LNCAP (cell line): ENCODE measurements around the gene RABGGTA.

Experiments
- TF ChIP-seq, protein P1 (sequence below): fragments of 450-650 bp; IDR thresholded peaks from 2 replicates; pipeline ENCODE4 v1.5.1; 2017; ENCODE audit warnings: mild to moderate bottlenecking

The RABGGTA gene

DNA sequence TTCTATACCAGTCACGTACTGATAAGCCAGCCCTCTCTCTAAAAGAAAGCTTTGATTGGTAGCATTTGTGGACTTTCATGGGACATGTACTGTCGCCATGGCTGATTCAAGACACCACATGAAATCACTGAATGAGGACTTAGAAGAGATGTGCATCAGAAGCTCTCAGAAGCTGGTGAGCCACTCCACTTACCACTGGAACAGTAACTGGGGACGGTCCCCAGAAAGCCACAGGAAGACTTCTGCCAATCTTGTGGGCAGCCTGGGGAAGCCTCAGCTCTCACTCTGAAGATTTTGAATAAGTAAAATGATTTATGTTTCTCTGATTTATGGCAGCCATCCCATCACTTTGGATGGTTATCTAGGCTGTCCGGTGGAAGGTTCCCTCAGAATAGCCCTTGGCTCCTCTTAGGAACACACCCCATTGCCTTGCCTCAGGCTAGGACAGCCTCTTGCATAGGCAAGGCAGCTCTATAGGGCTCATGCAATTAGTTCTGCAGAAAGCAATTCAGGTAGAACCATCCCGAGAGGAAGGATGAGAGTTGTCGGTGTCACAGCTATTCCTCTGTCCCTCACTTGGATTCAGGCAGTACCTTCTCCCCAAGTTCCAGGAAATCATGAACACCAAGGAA, 18.4 kb upstream of the RABGGTA start:
- TF ChIP-seq, protein P1, sequence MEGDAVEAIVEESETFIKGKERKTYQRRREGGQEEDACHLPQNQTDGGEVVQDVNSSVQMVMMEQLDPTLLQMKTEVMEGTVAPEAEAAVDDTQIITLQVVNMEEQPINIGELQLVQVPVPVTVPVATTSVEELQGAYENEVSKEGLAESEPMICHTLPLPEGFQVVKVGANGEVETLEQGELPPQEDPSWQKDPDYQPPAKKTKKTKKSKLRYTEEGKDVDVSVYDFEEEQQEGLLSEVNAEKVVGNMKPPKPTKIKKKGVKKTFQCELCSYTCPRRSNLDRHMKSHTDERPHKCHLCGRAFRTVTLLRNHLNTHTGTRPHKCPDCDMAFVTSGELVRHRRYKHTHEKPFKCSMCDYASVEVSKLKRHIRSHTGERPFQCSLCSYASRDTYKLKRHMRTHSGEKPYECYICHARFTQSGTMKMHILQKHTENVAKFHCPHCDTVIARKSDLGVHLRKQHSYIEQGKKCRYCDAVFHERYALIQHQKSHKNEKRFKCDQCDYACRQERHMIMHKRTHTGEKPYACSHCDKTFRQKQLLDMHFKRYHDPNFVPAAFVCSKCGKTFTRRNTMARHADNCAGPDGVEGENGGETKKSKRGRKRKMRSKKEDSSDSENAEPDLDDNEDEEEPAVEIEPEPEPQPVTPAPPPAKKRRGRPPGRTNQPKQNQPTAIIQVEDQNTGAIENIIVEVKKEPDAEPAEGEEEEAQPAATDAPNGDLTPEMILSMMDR, result no peak

DNA sequence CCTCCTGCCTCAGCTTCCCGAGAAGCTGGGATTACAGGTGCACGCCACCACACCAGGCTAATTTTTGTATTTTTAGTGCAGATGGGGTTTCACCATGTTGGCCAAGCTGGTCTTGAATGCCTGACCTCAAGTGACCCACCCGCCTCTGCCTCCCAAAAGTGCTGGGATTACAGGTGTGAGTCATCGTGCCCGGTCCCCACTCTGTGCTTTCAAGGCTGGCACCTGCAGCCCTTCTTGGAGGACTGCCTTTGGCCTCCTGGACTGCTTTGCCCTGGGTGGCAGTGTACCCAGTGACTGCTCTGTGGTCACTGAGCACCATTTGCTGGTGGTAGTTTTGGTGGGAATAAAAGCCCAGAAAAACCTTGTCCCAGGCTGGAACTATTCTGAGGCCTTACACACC, 15.6 kb upstream of the RABGGTA start:
- TF ChIP-seq, protein P1, result no peak

DNA sequence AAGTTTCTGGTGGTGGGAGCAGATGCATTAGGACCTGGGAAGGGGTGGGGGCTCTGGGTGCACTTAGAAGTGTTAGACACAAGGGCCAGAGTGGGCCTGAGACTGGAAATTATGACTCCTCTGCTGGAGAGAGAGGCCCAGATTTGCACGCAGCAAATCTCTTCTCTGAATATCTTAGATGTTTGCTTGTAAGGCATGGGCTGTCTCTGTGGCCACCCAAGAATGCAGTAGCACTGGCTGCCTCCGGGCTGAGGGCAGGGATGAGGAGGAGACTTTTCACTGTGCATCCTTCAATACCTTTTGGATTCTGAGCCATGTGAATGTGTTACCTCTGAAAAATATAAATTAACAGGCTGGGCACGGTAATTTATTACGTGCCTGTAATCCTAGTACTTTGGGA, 14.0 kb upstream of the RABGGTA start:
- TF ChIP-seq, protein P1, result no peak

DNA sequence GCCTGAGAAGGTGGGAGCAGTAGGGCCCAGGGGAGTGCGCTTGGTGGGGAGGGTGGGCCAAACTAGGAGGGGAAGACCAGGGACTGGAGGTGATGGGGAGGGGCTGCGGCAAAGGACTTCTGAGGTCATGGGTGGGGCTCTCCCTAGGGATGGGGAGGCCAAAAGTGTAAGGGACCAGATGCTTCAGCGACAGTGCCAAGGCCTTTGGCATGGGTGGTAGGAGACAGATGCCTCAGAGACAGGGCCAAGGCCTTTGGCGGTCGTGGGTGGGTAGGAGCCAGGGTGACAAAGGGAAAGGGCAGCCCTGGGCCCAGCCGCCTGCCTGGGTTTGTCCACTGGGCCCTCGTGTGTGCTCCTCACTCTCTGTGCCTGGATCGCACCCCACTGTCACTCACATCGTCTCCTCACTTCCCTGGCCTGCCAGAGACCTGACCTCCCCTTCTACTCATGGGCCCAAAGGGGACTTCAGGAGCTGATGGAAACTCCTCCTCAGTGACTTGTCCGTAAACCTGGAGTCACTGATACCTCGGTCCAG, 13.2 kb upstream of the RABGGTA start:
- TF ChIP-seq, protein P1, result no peak

DNA sequence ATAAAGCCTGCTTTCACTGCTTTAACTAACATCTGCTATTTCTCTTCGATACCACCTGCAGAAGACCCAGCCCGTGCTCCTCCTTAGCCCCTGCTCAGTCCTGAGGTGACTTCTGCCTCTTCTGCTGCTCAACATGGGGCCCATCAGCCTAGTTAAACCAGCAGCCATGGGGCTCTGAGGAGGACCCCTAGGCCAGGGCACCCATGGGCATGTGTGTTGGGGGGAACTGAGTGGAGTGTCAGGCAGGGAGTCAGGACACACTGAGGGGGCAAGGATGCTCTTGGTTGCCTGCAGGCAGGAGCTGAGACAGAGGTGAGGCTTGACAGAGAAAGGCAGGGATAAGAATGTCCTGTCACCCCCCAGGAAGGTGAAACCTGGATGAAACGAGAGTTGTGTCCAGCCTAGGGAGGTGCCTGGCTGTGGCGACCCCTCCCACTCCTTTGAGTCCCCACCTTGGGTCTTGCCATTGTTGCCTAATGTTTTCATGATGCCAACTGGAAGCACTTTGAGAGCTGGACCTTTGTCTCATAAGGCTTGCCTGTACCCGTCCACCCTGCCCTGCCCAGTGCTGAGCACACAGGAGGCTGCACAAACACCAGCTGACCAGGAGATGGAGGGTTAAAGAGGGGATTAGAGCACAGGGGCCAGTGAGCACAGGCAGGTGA, 12.5 kb upstream of the RABGGTA start:
- TF ChIP-seq, protein P1, result no peak

DNA sequence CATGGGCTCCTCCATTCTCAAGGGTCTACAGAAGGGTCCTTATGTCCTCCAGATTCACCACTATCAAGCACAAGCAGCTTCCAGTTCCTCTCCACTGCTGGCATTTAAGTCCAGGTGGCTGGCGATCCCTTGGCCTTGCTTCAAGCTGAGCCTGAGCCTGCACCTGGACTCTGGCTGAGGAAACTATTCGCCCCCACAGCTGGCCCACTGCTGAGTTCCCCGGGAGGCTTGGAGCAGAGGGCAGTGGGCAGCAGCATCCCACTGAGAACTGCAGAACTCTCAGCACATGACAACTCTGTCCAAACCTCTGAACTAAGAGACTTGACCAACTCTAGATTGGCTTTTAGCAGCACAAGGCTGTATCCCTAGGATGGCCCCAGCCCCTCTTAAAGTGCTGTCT, 11.3 kb upstream of the RABGGTA start:
- TF ChIP-seq, protein P1, result no peak

DNA sequence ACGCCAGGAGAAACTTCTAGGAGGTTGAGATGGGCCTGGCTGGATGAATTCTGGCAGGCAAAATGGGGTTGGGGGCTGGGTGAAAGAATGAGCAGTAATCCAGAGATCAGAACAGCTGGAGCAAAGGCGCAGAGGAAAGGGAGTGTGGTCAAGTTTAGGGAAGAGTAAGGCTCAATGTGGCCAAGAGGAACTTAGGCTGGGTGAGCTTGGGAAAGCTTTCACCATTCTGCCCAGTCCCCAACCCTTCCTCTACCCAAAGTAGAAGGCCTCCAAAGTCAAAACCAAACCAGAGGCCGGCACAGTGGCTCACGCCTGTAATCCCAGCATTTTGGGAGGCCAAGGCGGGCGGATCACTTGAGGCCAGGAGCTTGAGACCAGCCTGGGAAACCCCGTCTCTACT, 10.2 kb upstream of the RABGGTA start:
- TF ChIP-seq, protein P1, result no peak
